DMS53 (cell line): ENCODE data around the gene RTL1.

ENCODE experiments used
- DNase-seq: peaks from one replicate; lab custom pipeline; 2025; lab: John Stamatoyannopoulos, UW

The RTL1 gene

GRCh38 chr14:100882026-100882967, 21.2 kb downstream of the RTL1 start:
- DNase-seq, result no peak

GRCh38 chr14:100881211-100882025, 22.1 kb downstream of the RTL1 start:
- no peak for DNase-seq

GRCh38 chr14:100880271-100881101, 23.0 kb downstream of the RTL1 start:
- no peak for DNase-seq

- no peak for DNase-seq
These were observed 23.7 kb downstream of the RTL1 start for GRCh38 chr14:100879782-100880181.

- no peak for DNase-seq
These were observed 24.3 kb downstream of the RTL1 start for GRCh38 chr14:100879194-100879593.

GRCh38 chr14:100878271-100879146, 25.0 kb downstream of the RTL1 start:
- DNase-seq, result no peak

GRCh38 chr14:100875861-100876590, 27.5 kb downstream of the RTL1 start:
- no peak for DNase-seq

GRCh38 chr14:100875126-100875525, 28.4 kb downstream of the RTL1 start:
- DNase-seq, result no peak

GRCh38 chr14:100874411-100875091, 29.0 kb downstream of the RTL1 start:
- no peak for DNase-seq

- no peak for DNase-seq
These were observed 29.5 kb downstream of the RTL1 start for GRCh38 chr14:100874051-100874410.

- DNase-seq, result no peak
These were observed 30.4 kb downstream of the RTL1 start for GRCh38 chr14:100873096-100873482.

GRCh38 chr14:100872259-100873095, 31.0 kb downstream of the RTL1 start:
- DNase-seq, result no peak

GRCh38 chr14:100871234-100872186, 32.0 kb downstream of the RTL1 start:
- no peak for DNase-seq

- no peak for DNase-seq
These were observed 34.7 kb downstream of the RTL1 start for GRCh38 chr14:100868621-100869370.

- DNase-seq, result no peak
These were observed 35.7 kb downstream of the RTL1 start for GRCh38 chr14:100867631-100868315.
